NCI-H82 (cell line): ENCODE measurements around the gene C4orf50.

Experiments
- DNase-seq: peaks from one replicate; lab custom pipeline; 2025; lab: John Stamatoyannopoulos, UW

The C4orf50 gene

GRCh38 chr4:5890063-5890727 lies 128.0 kb downstream of the C4orf50 start:
- DNase-seq, result peak; percentile 97

GRCh38 chr4:5889002-5889696 lies 129.1 kb downstream of the C4orf50 start:
- no peak for DNase-seq

- peak; percentile 89 for DNase-seq
These were observed 129.8 kb downstream of the C4orf50 start for GRCh38 chr4:5888222-5889001.

GRCh38 chr4:5887361-5888221 lies 130.6 kb downstream of the C4orf50 start:
- DNase-seq, result peak; percentile 47

- peak; percentile 28 for DNase-seq
These were observed 131.2 kb downstream of the C4orf50 start for GRCh38 chr4:5887011-5887360.

- no peak for DNase-seq
These were observed 132.5 kb downstream of the C4orf50 start for GRCh38 chr4:5885733-5886132.

GRCh38 chr4:5884796-5885195 lies 133.4 kb downstream of the C4orf50 start:
- no peak for DNase-seq

- DNase-seq, result peak; percentile 38
These were observed 134.3 kb downstream of the C4orf50 start for GRCh38 chr4:5883916-5884315.

- no peak for DNase-seq
These were observed 135.3 kb downstream of the C4orf50 start for GRCh38 chr4:5882947-5883346.

GRCh38 chr4:5881340-5881739 lies 136.9 kb downstream of the C4orf50 start:
- DNase-seq, result no peak

- DNase-seq, result no peak
These were observed 139.9 kb downstream of the C4orf50 start for GRCh38 chr4:5878359-5878758.

GRCh38 chr4:5877392-5877791 lies 140.8 kb downstream of the C4orf50 start:
- DNase-seq, result no peak

GRCh38 chr4:5874811-5875449 lies 143.3 kb downstream of the C4orf50 start:
- DNase-seq, result no peak

- no peak for DNase-seq
These were observed 147.5 kb downstream of the C4orf50 start for GRCh38 chr4:5870701-5871100.

- DNase-seq, result no peak
These were observed 148.1 kb downstream of the C4orf50 start for GRCh38 chr4:5869966-5870619.

GRCh38 chr4:5867866-5868265 lies 150.4 kb downstream of the C4orf50 start:
- no peak for DNase-seq

GRCh38 chr4:5866841-5867813 lies 151.1 kb downstream of the C4orf50 start:
- DNase-seq, result peak; percentile 67

GRCh38 chr4:5865896-5866599 lies 152.2 kb downstream of the C4orf50 start:
- peak; percentile 25 for DNase-seq

- DNase-seq, result no peak
These were observed 154.6 kb downstream of the C4orf50 start for GRCh38 chr4:5863461-5864113.
